ENCODE data around the gene NXT1.

Gene NXT1

GRCh38 chr20:23360531-23360930 is 9.9 kb downstream of the NXT1 start:
- DNase-seq (ENCODE audit: low read depth in 2 of 2): no peak

DNA sequence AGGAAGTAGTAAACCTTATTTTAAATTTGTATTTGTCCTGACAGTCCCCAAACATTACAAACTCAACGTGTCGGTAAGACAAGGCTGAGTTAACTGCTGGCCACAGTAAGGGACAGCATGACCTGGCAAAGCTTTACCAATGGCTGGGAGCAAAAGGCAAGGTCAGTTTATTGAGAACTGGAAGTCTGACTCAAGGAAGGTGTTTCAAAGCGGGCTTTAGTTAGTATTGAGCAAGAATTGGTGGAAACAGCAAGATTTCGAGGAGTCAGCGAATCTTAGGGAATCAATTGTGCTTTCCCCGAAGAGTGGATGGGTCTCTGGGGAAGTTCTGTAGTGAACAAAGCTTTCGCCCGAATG is 10.5 kb downstream of the NXT1 start:
- DNase-seq (ENCODE audit: low read depth in 2 of 2): no peak

- DNase-seq (ENCODE audit: low read depth in 2 of 2): peak; percentile 94 to 97
Measured at GRCh38 chr20:23361476-23362391, 11.1 kb downstream of the NXT1 start, which contains the start of gene GZF1. GZF1 (plus strand) TSS chr20:23362182; CDS start chr20:23364384, 2,202 bp downstream.

DNA sequence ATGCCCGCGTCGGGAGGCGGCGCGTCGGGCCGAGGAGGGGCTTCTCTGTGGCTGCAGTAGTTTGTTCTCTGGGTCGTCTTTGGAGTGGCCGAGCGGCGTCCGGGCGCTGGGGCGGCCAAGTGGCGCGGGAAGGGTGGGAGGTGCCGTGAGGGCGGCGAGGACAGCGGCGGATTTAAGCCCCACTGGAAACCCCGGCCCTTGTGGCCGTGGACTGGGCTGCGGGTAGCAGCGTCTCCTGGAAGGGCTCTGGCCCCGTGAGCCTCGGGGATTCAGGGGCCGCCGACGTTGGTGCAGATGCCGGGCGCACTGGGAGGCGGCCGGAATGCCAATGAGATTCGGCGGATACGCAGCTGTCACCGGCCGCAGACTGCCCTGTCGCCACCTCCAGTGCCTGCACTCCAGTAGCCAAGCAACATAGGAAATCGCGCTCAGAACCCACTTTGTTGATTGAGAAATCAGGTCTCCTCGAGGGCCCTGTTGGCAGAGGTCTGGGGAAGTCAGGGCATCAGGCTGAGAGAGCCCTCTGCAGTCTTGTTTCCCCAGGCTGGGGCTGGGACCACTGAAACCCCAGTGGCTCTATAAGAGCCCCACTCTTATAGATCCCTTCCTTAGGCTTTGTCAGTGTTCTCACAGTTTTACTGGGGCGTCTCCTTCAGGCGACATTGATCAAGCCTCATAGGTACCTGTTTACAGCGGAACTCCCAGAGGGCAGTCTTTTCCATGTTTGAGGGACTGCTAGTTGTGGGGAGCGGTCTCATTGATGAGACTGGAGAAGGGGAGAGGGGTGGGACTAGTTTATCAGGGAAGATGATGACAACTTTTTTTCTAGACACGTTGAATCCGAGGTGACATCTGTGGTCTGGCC is 12.0 kb downstream of the NXT1 start:
- no peak for DNase-seq (ENCODE audit: low read depth in 2 of 2)

DNA sequence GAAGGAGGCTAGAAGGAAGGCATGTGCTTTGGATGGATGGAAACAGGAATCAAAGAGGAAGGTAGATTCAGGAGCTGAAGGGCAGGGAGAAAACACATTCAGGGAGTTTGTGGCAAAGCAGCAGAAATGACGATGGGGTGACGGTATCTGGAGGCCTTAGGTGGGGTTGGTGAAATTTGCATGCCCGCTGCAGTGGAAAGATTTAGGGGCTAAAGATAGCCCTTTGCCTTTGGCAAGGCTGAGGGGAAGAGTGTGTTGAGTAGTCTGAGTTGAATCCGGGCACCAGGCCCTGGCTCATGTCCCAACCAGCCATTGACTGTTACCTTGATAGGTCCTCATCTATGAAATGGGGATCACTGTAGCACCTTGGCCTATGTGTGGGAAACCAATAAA is 12.7 kb downstream of the NXT1 start:
- DNase-seq (ENCODE audit: low read depth in 2 of 2): no peak

DNA sequence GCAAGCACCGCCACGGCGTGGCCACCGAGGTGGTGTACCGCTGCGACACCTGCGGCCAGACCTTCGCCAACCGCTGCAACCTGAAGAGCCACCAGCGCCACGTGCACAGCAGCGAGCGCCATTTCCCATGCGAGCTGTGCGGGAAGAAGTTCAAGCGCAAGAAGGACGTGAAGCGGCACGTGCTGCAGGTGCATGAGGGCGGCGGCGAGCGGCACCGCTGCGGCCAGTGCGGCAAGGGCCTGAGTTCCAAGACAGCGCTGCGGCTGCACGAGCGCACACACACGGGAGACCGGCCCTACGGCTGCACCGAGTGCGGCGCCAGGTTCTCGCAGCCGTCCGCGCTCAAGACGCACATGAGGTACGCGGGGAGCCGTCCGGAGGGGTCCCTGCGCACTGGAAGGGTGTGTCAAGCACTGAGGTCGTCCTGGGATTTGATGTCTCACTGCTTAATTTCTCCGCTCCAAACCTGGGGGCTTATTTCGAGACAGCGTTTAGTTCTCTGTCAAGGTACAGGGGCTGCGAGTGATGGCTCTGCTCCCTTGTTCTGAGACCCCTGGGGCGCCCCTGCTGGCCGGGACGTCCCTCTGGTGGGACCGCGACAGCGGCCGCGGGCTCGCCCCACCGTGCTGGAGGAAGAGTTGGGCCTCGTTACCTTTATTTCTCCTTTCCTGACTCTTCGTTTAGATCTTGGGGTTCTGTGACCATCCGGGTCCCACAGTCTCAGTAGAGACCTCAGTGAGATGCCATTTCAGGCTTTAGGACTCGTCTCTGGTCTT is 15.0 kb downstream of the NXT1 start:
- no peak for DNase-seq (ENCODE audit: low read depth in 2 of 2)

DNA sequence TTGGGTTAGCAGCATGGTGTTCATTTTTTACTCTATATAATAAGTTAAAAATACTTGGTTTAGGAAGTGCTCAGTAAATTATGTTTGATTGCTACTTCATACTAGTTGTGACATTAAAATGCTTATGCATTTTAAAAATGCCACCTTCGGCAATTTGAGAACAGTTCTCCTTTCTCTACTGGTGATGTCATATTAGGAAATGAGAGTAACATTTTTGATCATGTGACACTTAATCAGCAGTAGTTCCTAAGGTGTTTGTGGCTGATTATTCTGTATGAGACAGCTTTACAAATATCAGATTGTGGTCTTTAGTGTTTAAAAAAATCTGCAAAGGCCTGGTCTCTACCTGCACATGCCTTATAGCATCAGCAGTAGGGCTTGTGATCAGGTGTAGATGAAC is 15.8 kb downstream of the NXT1 start:
- DNase-seq (ENCODE audit: low read depth in 2 of 2): no peak

DNA sequence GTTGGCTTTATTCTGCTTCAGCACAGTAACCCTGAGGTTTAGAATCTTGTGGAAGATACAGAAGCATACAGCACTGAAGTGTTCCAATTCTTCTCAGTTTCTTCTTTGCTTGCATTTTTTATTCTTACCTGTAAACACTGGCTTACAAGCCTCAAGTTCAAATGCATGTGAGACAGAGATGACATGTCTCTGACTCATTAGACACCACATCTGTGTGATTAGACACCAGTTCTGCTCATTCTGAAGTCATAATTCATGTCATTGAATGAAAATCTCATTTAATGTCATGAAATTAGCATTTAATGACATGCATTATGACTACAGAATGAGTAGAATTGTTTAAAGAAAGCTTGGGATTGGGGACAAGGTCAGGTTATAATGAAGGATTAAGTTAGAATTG is 17.2 kb downstream of the NXT1 start:
- no peak for DNase-seq (ENCODE audit: low read depth in 2 of 2)

- DNase-seq (ENCODE audit: low read depth in 2 of 2): no peak
Measured at GRCh38 chr20:23368316-23369071, 17.9 kb downstream of the NXT1 start.

- DNase-seq (ENCODE audit: low read depth in 2 of 2): no peak
Measured at GRCh38 chr20:23369072-23369823, 18.7 kb downstream of the NXT1 start.

DNA sequence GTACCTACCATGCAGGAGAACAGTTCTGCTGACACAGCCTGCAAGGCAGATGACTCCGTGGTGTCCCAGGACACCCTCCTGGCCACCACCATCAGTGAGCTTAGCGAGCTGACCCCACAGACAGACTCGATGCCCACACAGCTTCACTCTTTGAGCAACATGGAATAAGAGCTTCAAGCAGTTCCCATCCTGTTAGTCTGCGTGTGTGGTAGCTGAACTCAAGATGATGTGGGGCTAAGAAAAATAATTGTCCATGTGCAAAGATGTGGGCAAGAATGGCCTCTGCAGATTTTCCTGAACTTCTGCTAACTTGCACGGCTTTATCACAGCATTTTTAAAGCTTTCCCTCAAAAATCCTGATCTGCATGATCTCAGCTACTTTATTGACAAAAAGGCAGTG is 19.7 kb downstream of the NXT1 start:
- no peak for DNase-seq (ENCODE audit: low read depth in 2 of 2)

DNA sequence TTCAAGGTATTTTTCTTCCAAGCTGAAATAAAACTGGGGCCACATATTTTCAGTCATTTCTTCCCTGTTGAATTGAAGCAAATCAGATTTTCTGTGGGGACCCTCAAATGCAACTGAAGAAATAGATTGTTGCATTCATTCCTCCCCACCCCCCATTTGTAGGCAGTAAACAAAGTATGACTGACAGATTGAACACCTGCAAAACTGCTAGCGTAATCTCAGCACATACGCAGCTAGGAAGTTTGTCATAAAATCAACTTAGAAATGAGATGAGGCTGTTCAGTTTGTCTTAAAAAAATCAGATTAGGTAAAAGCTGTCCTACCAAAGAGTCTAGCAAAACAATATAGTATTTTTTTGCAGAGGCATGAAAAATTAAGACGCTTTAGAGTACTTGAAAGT is 20.3 kb downstream of the NXT1 start:
- DNase-seq (ENCODE audit: low read depth in 2 of 2): no peak

- no peak for DNase-seq (ENCODE audit: low read depth in 2 of 2)
Measured at GRCh38 chr20:23371496-23371895, 20.9 kb downstream of the NXT1 start.

- no peak for DNase-seq (ENCODE audit: low read depth in 2 of 2)
Measured at GRCh38 chr20:23374441-23374840, 23.9 kb downstream of the NXT1 start.

GRCh38 chr20:23375827-23376226 is 25.2 kb downstream of the NXT1 start:
- no peak for DNase-seq (ENCODE audit: low read depth in 2 of 2)

DNA sequence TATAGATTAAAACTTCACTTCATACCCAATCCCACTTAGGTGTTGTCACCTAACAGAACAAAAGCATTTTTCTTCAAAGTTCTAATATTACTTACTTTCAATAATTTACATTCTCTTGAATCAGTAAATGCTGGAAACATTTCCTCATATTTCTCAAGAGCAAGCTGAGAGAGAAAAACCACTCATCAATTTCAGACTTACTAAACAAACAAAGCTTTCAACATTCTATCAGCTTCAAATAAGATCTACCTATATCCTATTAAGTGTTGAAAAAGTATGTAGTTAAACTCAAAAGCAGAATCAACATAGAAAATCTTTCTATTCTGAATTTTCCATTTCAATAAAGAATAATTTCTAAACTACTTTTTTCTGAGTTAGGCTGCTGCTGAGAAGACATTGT is 29.2 kb downstream of the NXT1 start:
- no peak for DNase-seq (ENCODE audit: low read depth in 2 of 2)

DNA sequence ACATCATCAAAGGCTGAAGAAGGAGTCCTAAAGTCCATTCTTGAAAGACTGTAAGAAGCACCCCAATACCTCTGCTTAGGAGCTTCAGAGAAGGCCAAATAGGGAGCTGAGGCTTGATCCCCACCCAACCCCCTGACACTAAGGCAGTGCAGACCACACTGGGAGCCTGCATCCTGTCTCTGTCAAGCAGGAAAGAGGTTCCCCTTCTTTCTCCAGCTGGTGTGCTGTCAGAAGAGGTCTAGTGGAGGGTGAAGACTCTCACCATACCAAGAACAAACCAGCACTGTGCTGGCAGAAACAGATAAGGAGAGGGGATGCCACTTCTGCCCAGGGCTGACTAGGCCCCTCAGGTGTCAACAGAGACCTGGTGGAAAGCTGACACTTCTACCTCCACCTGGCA is 31.3 kb downstream of the NXT1 start:
- DNase-seq (ENCODE audit: low read depth in 2 of 2): no peak

- no peak for DNase-seq (ENCODE audit: low read depth in 2 of 2)
Measured at GRCh38 chr20:23386304-23387117, 35.9 kb downstream of the NXT1 start.

DNA sequence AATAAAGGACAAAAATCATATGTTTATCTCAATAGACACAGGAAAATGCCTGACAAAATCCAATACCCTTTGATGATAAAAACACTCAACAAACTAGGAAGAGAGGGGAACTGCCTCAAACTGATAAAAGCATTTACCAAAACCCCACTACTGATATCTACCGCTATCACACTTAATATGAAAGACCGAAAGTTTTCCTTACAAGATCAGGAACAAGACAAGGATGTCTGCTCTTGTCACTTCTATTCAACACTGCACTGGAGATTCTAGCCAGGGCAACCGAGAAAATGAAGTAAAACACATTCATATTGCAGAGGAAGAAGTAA is 36.5 kb downstream of the NXT1 start:
- no peak for DNase-seq (ENCODE audit: low read depth in 2 of 2)
